Activated naive CD4-positive, alpha-beta T cell treated with anti-CD3 and anti-CD28 coated beads, Interleukin-2, amount 50 U/mL, for 16 hours (primary cell): ENCODE results near the gene CROT.
"Not testable (repeated sequence)": the region's sequence is repeated elsewhere in the genome, so short reads cannot be mapped to it uniquely, and the experiment has no call there.

Experiments used
- DNase-seq: peaks from one replicate; pipeline ENCODE4 v3.0.0-alpha.2; 2020

Gene CROT, protein sequence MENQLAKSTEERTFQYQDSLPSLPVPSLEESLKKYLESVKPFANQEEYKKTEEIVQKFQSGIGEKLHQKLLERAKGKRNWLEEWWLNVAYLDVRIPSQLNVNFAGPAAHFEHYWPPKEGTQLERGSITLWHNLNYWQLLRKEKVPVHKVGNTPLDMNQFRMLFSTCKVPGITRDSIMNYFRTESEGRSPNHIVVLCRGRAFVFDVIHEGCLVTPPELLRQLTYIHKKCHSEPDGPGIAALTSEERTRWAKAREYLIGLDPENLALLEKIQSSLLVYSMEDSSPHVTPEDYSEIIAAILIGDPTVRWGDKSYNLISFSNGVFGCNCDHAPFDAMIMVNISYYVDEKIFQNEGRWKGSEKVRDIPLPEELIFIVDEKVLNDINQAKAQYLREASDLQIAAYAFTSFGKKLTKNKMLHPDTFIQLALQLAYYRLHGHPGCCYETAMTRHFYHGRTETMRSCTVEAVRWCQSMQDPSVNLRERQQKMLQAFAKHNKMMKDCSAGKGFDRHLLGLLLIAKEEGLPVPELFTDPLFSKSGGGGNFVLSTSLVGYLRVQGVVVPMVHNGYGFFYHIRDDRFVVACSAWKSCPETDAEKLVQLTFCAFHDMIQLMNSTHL

DNA sequence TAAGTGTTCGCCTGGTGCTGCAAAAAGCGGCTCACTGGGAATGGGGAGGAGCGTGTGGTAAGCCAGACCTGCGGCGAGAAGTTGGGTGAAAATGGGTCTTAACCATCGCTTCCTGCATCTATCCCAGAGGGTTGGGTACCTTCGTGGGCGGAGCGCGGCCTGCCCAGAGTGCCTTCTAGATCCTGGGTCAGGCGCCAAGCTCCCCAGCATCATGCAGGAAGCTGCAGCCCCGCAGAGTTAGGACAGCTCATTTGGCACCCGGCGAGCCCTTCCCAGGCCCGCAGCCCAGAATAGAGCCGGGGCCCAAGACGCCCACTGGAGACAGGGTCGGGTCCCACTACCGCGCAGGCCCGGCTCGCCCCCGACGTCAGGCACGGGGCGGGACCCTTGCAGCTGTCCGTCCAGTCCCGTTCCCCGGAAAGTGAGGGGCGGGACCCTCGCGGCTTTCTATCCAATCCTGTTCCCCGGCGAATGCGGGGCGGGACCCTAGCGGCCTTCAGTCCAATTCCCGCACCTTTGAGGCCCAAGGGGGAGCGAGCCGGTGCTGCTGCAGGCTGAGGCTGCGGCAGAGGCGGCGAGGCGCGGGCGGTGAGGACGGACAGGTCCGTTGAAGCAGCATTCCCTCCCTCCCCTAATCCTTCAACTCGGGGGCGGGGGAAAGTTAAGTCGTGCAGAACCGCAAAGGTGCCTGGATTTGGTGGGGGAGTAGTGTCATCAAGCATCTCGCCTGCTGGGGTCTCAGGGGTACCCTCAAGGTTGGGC is at the start of gene CROT:
Gene CROT (plus strand): TSS at position 499 of the 762 bp plus-strand sequence. CDS start 3,405 bp downstream, outside the sequence.
- peak; percentile 96 for DNase-seq

DNA sequence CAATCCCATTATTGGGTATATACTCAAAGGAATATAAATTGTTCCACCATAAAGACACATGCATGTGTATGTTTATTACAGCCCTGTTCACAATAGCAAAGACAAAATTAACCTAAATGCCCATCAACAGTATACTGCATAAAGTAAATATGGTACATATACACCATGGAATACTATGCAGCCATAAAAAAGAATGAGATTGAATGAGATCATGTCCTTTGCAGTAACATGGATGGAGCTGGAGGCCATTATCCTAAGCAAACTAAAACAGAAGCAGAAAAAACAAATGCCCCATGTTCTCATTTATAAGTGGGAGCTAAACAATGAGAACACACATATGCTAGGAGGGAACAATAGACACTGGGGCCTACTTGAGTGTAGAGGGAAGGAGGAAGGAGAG is 44.7 kb upstream of the CROT start:
- no peak for DNase-seq

DNA sequence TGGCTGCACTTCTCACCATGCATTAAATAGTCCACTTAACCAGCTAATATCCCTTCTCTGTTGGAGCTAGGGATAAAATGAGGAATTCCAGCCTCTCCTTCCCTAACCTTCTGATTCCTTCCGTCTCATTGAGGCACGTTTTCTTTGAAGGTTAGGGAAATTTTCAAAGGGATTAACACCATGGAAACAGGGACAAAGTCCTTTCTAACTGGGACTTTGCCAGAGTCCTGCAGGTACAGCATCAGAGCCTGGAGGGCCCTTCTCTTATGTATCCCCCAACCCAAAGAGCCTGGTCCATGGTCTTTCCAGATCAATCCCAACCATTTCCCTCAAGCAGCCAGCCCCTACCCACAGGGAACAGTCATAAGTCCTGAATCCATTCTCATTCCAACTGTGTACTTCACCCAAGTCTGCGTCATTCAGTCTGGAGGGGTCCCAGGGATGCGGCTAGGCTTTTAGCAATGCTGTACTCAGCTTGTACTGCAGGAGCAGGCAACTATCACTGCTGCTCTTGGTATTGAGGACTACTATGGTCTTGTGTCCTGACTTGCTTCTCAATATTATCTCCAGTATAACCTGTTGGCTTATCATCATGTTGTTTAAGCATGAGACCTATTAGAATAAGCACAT is 34.6 kb upstream of the CROT start:
- no peak for DNase-seq

DNA sequence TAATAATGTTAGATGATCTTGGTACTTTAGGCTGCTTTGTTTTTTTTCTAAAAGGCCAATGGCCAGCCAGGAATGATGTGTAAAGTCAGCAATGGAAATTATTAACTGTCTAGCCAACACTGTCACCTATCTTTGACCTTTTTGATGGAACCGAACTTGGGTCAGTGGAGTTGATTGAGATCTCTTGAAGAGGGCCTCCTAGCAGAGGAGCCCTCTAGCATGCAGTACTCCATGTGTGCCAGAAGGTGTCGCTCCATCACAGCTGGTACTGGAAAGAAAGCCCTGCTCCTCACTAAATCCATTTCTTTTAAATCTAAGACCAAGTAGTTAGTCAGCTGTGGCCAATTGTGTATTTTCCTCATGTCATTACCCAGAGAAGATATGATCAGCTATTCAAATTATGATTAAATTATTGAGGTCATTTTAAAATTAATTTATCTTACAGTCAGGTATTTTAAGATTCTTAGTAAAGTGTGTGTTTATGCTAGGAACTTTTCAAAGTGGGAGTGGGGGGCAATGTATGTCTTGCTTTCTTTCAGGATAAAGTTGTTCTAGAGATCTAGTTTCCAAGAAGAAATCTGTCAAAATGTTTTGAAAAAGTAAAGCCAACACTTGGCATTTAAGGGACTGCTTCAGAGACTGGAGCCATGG is 33.1 kb upstream of the CROT start:
- peak; percentile 40 for DNase-seq

DNA sequence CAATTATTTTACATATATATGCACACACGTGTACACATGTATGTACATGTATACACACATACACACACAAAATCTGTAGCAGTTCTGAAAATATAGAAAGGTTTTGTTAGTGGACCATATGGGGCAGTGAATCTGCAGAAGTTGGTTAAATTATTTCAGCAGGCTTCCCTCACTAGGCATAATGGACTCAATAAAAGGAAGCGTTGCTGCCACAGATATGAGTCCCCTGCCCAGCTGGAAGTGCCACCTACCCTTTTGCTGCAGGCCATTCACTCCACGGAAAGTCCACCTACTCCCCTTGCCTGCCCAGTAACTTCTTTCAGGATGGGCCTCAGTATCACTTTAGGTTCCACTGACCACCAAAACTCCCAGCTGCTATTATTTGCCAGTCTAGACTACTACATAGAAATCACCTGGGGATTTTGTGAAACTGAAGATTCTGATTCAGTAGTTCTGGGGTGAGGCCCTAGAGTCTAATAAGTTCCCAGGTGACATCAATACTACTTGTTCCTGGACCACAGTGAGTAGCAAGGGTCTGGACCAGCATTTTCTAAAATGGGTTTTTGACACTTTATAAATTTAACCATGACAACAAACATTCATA is 29.3 kb upstream of the CROT start:
- no peak for DNase-seq

DNA sequence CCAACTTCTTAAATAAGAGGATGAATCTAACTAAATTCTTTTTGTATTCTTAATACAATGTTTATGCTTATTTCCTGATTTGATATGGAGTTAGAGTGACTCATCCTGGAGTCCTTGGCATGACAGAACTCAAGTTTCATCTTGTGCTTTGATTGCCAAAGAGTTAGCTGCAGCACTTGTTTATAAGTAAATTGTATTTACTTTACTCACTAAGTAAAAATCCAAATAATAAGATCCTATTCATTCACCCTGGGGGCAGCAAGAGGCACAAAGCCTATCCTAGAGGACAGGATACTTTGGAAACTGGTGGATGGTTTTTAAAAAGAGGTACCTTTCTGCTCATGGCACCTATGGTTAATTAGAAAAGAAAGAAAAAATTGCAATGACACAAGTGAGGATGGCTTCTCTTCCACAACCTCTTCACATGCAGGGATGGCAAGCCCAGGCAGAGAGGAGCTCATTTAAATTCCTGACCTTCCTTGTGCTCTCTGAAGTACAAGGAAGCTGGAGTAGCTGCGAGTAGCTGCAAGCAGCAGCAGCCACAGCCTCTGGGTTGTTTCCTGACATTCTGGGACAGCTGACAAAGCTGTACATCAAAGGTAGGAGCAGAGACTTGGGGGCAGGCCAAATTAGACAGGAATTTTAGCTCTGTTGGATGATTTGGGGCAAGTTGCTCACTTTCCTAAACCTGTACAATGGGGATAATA is 28.5 kb upstream of the CROT start:
- no peak for DNase-seq

DNA sequence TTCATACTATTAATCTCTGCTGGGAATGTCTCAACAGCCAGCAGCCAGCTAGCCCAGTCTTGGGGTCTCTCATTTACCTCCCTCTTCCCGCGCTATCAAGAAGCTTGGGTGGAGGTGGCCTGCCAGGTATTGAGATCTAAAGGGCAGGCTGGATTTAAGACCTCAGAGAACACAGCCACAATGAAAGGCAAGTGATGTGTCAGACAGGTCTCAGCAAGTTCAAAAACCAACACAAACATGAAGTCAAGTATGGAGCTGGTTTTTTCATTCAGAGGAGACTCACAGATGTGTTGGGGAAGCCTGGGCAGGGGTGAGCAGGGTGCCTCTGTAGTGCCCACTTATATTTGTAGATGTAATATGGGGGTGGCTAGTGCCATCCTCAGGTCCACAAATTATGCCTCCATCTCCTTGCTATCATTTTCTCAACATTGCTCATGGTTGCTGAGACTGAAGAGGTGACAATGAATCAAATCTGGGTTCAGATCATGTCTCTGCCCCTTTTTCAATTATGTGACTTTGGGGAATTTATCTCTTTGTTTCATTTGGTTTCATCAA is 27.7 kb upstream of the CROT start:
- no peak for DNase-seq

DNA sequence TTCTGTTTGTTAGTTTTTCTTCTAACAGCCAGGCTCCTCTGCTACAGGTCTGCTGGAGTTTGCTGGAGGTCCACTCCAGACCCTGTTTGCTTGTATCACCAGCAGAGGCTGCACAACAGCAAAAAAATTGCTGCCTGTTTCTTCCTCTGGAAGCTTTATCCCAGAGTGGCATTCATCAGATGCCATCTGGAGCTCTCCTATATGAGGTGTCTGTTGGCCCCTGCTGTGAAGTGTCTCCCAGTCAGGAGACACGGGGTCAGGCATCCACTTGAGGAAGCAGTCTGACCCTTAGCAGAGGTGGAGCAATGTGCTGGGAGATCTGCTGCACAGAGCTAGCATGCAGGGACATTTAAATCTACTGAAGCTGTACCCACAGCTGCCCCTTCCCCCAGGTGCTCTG is 26.7 kb upstream of the CROT start:
- DNase-seq: no peak

DNA sequence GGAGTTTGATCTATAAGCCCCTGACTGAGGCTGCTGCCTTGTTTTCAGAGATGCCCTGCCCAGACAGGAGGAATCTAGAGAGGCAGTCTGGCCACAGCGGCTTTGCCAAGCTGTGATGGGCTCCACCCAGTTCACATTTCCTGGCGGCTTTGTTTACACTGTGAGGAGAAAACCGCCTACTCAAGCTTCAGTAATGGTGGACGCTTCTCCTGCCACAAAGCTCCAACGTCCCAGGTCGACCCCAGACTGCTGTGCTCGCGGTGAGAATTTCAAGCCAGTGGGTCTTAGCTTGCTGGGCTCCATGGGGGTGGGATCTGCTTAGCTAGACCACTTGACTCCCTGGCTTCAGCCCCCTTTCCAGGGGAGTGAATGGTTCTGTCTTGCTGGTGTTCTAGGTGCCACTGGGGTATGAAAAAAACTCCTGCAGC is 26.3 kb upstream of the CROT start:
- DNase-seq: not testable (repeated sequence)

DNA sequence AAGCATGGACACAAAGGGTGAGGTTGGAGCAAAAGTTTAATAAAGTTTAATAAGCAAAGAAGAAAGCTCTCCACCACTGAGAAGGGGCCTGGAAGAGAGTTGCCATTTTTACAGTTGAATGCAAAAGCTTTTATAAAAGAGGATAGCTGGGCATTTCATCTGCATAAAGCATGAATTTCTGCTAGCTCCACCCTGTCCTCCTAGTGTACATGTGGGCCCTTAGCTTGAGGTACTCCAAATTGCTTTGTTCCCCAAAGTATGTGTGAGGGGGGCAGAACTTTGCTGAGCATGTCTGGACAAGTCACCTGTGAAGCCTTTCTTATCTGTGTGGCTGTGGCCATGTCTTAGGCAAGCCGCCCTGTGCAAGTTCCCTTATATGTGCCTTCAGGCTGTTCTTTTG is 22.6 kb upstream of the CROT start:
- no peak for DNase-seq

DNA sequence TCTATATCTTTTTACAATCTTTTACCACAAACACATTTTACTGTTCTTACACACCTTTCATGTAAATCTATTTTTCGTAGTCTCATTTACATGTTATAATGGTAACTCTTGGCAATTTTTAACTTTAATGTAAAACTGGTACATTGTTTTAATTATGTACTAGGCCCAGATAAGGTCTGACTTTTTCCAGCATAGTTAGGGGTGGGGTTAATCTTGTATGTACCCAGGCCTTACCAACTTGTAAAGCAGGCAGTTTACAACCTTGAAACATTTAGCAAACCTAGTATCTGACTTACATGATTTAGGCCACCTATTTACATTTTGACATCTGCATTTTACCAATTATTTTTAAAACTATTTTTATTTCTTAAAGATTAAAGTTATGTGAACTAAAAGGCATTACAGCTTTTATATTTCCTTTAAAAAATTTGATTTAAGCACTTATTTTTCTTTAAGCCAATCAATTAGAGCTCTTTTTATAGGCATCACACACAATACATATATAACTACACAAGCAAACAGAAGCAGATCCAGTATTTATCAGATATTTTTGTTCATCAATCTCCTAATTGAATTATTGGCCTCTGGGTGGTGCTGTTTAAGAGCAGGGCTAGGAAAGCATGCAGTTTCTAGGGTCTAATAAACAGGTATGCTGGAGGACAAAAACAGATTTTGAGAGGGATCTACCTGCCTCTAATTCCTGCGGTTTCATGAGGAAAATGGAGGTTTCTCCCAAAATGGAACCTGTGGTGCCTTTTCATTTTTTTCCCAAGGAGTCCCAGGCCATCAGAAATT is 19.7 kb upstream of the CROT start:
- DNase-seq: no peak

DNA sequence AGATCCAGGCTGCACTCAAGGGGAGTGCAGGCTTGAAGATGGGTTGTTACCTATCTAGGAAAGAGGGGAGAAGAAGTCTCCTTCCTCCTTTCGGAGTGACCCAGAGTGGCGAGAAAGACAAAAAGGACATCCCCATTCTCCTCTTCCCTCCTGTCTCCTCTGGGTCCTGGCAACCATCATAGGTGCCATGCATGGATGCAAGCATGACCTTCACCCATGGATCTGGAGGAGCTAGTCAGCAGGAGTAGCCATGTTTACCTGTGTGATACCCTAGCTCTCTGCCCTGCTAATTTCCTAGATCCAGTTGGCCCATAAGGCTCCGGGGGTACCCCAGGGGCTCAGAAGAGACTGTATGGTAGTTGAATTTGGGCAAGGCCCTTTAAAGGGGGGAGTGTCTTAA is 17.2 kb upstream of the CROT start:
- no peak for DNase-seq

DNA sequence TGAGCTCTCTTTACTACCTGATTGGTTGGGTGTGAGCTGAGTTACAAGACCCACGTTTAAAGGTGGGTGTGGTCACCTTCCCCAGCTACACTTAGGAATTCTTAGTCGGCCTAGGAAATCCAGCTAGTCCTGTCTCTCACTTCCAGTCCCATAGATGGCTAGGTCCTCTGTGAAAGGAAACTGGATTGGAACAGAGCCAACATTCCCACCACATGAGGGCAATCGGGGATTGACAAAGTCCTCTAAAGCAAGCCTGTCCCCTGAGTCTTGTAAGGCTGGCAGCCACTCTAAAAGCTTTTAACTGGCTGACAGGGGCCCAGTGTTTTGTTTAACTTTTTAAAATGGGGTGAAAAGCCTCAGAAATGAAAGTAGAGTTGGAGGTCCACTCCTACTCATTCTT is 15.1 kb upstream of the CROT start:
- DNase-seq: no peak

DNA sequence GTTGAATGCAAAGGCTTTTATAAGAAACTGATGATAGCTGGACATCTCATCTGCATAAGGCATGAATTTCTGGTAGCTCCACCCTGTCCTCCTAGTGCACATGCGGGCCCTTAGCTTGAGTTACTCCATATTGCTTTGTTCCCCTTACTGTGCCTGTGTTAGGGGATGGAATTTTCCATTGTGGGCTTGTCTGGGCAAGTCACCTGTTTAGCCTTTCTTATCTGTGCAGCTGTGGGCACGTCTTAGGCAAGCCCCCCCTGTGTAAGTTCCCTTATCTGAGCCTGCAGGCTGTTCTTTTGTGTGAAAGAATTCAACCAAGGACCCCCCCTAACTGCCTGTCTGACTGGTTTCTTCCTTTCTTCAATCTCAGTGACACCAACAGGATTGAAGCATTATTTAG is 14.5 kb upstream of the CROT start:
- DNase-seq: no peak

DNA sequence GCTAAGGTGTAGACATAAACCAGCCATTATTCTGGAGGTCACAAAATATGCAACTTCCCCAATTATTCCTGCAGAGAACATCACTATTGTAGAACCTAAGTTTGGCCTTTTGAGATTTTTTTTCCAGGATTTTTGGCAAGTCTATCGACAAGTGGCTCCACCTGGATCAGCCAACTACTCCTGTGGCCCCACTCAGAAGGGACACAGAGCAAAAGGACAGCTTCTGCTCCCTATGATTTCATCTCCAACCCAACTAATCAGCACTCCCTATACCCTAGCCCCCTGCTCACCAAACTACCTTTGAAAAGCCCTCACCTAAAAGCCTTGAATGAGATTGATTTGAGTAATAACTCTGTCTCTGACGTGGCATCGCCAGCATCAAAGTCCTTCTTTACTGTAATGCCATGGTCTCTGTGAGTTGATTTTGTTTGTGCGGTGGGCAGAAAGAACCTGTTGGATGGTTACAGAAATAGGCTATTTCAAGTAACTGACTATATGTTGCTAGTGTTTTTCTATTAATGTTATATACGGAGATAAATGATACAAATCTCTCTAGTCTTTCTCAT is 13.7 kb upstream of the CROT start:
- DNase-seq: no peak

DNA sequence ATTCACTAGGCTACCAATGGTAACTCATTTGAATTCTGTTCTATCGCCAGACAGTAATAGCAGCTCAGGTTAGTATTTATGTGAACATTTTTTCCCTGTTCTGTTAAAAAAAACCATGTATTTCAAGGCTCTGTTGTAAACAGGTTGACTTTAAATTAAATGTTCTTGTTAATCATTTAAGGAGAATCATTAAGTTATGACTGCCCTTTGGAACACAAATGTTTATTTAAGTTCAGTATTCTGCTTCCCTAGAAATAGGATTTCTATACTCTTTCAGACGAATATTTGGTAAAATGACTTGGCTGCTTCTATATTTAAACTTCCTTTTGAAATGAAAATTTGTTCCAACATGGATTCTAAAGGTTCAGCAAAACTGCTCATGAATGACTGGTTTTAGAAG is 13.1 kb upstream of the CROT start:
- DNase-seq: no peak

DNA sequence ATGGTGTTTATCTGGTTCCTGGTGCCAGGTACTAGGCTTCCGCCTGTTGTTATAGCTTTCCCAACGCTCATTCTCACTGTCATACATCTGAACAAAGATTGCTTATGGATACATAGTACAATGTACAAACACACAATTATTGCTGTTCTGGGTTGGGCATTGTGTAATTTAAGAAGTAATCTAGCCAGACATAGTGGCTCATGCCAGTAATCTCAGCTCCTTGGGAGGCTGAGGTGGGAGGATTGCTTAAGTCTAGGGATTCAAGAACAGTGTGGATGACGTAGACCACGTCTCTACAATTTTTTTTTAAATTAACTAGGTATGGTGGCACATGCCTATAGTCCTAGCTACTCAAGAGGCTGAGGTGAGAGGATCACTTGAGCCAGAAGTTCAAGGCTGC is 9.3 kb upstream of the CROT start:
- DNase-seq: no peak

DNA sequence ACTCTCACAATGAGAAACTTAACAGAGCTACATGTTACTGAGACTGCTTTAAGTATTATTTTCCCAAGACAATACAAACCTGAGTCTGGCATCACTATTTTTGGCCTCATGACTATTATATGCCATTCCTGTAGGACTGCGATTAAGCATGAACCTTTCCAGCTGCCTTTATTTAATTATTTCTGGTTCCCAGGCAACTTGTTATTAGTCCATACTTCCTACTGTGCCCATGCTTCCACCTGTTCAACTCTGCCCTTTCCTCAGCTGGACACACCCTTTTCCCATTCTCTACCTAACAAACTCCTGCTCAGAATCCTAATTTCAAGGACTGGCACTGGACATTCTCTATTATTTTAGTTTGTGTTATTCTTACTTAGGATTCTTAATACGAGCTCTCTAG is 8.1 kb upstream of the CROT start:
- no peak for DNase-seq

DNA sequence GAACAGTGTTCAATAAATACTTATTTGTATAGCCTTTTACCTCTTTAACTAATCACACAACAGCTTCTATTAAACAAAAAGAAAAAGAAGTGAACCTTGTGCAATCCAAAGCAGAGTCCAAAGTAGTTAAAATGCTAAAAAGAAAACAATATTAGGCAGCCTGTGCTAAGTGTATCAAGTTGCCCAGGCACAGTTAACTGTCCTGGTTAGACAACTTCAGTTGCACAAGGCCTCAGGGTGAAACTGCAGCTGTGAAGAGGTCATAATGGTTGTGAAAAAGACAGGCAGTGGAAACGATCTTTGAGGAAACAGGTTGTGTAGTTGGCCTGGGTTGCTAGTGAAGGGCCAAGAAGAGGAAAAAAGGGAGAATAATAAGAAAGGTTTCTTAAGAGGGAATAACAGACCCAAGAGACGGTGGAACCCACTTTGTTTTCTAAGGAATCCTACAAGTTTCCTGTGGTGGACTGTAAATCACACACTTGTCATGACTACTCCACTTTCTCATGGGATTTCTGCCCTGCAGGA is 6.0 kb upstream of the CROT start:
- no peak for DNase-seq

DNA sequence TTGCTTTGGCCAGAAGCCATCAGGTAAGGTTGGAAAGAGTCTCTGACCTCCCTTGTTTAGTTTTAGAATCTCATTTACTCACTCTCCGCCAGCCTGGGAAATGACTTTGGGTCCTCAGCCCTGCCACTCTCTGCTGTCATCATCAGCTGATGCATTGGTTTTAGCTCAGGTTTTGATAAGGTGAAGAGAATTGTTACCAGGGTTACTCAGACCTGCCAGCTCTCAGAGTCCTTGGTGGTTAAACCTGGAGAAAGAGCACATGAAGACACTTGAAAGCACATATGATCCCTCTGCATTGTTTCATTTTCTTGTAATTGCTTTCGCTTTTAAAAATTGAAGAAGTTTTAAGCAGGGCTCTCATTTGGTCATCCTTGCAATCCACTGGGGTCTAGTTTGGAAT is 4.0 kb upstream of the CROT start:
- DNase-seq: no peak
